Gastroesophageal sphincter (tissue), 4 donors: Measurements from ENCODE around the gene MAP3K21. TPM values are rescaled to one million over a fixed set of nuclear protein-coding genes. Genes with fewer than 3 reads are reported as not detected.

Experiments used
- ATAC-seq: fragments of 150-250 bp; one replicate; pipeline ENCODE4 v1.9.1; 2016; ENCODE audit warnings: mild to moderate bottlenecking, moderate library complexity
- H3K27ac ChIP-seq, 4 donors: fragments of 200-600 bp; sonication (generic) in 3 of 4; 1 replicate in 3 of 4; 2 replicates in 1 of 4; pipeline ENCODE4 v1.5.1; 2016 to 2019
- H3K27me3 ChIP-seq: fragments of 200-600 bp; sonication (generic); one replicate; pipeline ENCODE4 v1.5.1; 2019
- H3K36me3 ChIP-seq, 2 donors: fragments of 200-600 bp; sonication (generic); one replicate each; pipeline ENCODE4 v1.5.1; 2019; ENCODE audit warnings: control low read depth in 1 of 2
- H3K4me1 ChIP-seq, 3 donors: fragments of 200-600 bp; sonication (generic); 1 replicate in 2 of 3; 2 replicates in 1 of 3; pipeline ENCODE4 v1.5.1; 2016 to 2019; ENCODE audit warnings: control low read depth in 2 of 3
- H3K4me3 ChIP-seq, 2 donors: fragments of 200-600 bp; sonication (generic); one replicate each; pipeline ENCODE4 v1.5.1; 2019; ENCODE audit warnings: mild to moderate bottlenecking in 1 of 2, moderate library complexity in 1 of 2
- H3K9me3 ChIP-seq, 3 donors: fragments of 200-600 bp; sonication (generic); one replicate each; pipeline ENCODE4 v1.5.1; 2017 to 2019; ENCODE audit warnings: control low read depth in 2 of 3
- EP300 ChIP-seq: sonication (generic); formaldehyde crosslinking; IDR thresholded peaks from one replicate; pipeline ENCODE4 v1.6.1; 2017; ENCODE audit warnings: antibody characterized with exemption, mild to moderate bottlenecking
- POLR2A ChIP-seq, 2 donors: fragments of 450-650 bp; IDR thresholded peaks; one replicate each; pipeline ENCODE4 v1.6.1; 2017; ENCODE audit warnings: antibody characterized with exemption in 2 of 2, mild to moderate bottlenecking in 2 of 2, moderate library complexity in 1 of 2
- POLR2AphosphoS5 ChIP-seq: sonication (generic); formaldehyde crosslinking; IDR thresholded peaks from one replicate; pipeline ENCODE4 v1.6.1; 2017; ENCODE audit warnings: antibody characterized with exemption
- WGBS, 2 donors: methylation state at CpG; one replicate each; pipeline ENCODE4 v1.1.5; 2018; ENCODE audit warnings: low coverage in 1 of 2; 5-methylcytosine and 5-hydroxymethylcytosine counted together
- total RNA-seq, 4 donors: library from RNA; depleted of rRNA; stranded (reverse); fragments of >200 nt; gene quantifications; one replicate each; pipeline ENCODE4 v1.1.0, GENCODE V29; 2016
- TF ChIP-seq, protein P1 (sequence below), 4 experiments: fragments of 200-600 bp in 2 of 4; fragments of 450-650 bp in 2 of 4; sonication (generic) in 1 of 4; IDR thresholded peaks; one replicate each; pipeline ENCODE4 v1.5.1; 2017 to 2019; ENCODE audit warnings: antibody characterized with exemption in 4 of 4, mild to moderate bottlenecking in 2 of 4, moderate library complexity in 2 of 4

Gene MAP3K21
- total RNA-seq, 4 donors from 2014 or later = 0.27 to 1.2 (median 0.61) TPM

GRCh38 chr1:233289676-233290075, 37.8 kb upstream of the MAP3K21 start:
- H3K4me3 ChIP-seq = no peak overlapping the region
- H3K27ac ChIP-seq = no peak overlapping the region
- no peak for ATAC-seq
- 76 to 100% methylated on average over 1 to 4 of the region's 4 CpGs for WGBS, 2 donors
- H3K9me3 ChIP-seq = no peaks in the 10 kb centered on the region
- peaks cover 0 to 4% (median 0%) of the 10 kb centered on the region in 3 donors for H3K4me1 ChIP-seq
- TF ChIP-seq EP300 = no peak
- TF ChIP-seq POLR2A (IDR thresholded peaks at IDR 0.05) = no peak
- TF ChIP-seq POLR2AphosphoS5 = no peak
- TF ChIP-seq, protein P1, sequence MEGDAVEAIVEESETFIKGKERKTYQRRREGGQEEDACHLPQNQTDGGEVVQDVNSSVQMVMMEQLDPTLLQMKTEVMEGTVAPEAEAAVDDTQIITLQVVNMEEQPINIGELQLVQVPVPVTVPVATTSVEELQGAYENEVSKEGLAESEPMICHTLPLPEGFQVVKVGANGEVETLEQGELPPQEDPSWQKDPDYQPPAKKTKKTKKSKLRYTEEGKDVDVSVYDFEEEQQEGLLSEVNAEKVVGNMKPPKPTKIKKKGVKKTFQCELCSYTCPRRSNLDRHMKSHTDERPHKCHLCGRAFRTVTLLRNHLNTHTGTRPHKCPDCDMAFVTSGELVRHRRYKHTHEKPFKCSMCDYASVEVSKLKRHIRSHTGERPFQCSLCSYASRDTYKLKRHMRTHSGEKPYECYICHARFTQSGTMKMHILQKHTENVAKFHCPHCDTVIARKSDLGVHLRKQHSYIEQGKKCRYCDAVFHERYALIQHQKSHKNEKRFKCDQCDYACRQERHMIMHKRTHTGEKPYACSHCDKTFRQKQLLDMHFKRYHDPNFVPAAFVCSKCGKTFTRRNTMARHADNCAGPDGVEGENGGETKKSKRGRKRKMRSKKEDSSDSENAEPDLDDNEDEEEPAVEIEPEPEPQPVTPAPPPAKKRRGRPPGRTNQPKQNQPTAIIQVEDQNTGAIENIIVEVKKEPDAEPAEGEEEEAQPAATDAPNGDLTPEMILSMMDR (IDR thresholded peaks at IDR 0.05) = no peak
- no peaks in the 10 kb centered on the region for H3K27me3 ChIP-seq
- H3K36me3 ChIP-seq = no peaks in the 10 kb centered on the region

GRCh38 chr1:233290396-233291034, 37.0 kb upstream of the MAP3K21 start:
- no peak for ATAC-seq
- no peaks in the 10 kb centered on the region for H3K36me3 ChIP-seq
- no peak overlapping the region for H3K27ac ChIP-seq
- peaks cover 0 to 13% (median 0%) of the 10 kb centered on the region in 3 donors for H3K4me1 ChIP-seq
- H3K27me3 ChIP-seq = no peaks in the 10 kb centered on the region
- WGBS, 2 donors = 62 to 70% methylated on average over 4 to 5 of the region's 5 CpGs
- TF ChIP-seq EP300 (no peak), POLR2A (IDR thresholded peaks at IDR 0.05) (no peak)
- H3K4me3 ChIP-seq = no peak overlapping the region
- H3K9me3 ChIP-seq = no peaks in the 10 kb centered on the region

GRCh38 chr1:233293556-233294446, 33.7 kb upstream of the MAP3K21 start:
- Histone ChIP-seq H3K36me3 (no peaks in the 10 kb centered on the region), H3K4me3 (no peak overlapping the region), H3K4me1 (peaks cover 0 to 19% (median 0%) of the 10 kb centered on the region in 3 donors), H3K9me3 (no peaks in the 10 kb centered on the region), H3K27ac (no peak overlapping the region), H3K27me3 (no peaks in the 10 kb centered on the region)
- no peak for TF ChIP-seq POLR2A (IDR thresholded peaks at IDR 0.05)
- TF ChIP-seq POLR2AphosphoS5 = no peak
- TF ChIP-seq EP300 = no peak
- TF ChIP-seq, protein P1 (IDR thresholded peaks at IDR 0.05) = no peak
- 89 to 100% methylated on average over 3 of the region's 3 CpGs for WGBS, 2 donors
- no peak for ATAC-seq

DNA sequence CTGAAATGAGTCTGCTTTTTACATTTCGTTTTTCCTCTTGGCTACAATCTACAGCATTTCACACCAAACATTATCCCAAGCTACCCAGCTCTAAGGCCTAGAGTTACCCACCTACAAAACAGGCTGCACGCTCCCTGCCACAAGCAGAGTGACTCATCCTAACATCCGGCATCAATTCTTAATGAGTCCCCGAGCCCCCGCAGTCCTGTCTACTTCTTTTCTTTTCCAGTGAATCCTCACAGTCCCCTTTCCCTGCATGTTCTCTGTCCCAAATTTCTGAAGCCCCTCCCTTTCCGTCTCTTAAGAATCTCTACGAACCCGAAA, 32.6 kb upstream of the MAP3K21 start:
- TF ChIP-seq POLR2AphosphoS5 = no peak
- TF ChIP-seq, protein P1 (IDR thresholded peaks at IDR 0.05) = no peak
- TF ChIP-seq POLR2A (IDR thresholded peaks at IDR 0.05) = no peak
- TF ChIP-seq EP300 = no peak
- Histone ChIP-seq H3K36me3 (no peaks in the 10 kb centered on the region), H3K4me1 (peaks cover 0 to 19% (median 0%) of the 10 kb centered on the region in 3 donors), H3K27ac (peak overlapping the region in 3 of 4 donors; percentile 65 to 79 (median 66)), H3K27me3 (no peaks in the 10 kb centered on the region), H3K9me3 (no peaks in the 10 kb centered on the region), H3K4me3 (peak overlapping the region; percentile 53 to 73)
- 8 to 20% methylated on average over 6 to 7 of the region's 8 CpGs for WGBS, 2 donors
- ATAC-seq = peak; percentile 41

DNA sequence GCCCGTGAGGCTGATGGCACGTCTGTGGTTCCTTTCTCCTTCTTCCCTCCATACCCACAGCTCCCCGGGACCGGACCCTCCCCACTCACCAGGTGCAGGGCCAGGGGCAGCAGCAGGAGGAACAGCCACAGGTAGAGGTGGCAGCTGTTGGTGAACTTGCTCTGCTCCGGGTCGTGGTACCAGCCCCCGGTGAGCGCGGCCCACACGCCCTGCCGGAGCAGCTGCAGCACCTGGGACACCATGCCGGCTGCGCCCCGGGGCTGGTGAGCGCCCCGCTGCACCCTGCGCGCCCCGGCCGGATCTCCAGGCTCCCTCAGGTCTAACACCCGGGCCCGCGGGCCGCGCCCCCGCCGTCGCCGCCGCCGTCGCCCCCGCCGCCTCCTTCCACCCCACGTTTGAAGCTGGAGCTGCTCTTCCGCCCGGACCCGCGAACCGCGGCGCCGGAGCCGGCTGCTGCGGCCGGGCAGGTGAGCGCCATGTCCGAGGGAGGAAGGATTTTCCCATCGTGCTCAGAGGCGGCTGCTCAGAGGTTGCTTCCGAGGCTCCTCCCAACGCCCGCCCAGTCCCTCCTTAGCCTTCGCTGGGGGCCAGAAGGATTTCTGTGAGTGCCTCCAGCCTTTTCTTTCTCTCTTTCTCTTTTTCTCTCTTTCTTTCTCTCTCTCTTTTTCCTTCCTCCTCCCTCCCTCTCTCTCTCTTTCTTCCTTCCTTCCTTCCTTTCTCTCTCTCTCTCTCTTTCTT, 32.1 kb upstream of the MAP3K21 start, which contains the start of gene PCNX2:
Gene PCNX2, minus strand, starts transcription at position 489 of the 738 bp plus-strand sequence. Its CDS starts 247 bp downstream, at position 242.
- no peaks in the 10 kb centered on the region for H3K9me3 ChIP-seq
- H3K27me3 ChIP-seq = no peaks in the 10 kb centered on the region
- H3K4me1 ChIP-seq = peaks cover 0 to 19% (median 0%) of the 10 kb centered on the region in 3 donors
- peak; percentile 67 for ATAC-seq
- 0% methylated on average over 4 of the region's 54 CpGs; no CpG with 5 or more reads in 1 of the 2 donors for WGBS, 2 donors
- H3K36me3 ChIP-seq = no peaks in the 10 kb centered on the region
- TF ChIP-seq POLR2A (IDR thresholded peaks at IDR 0.05) (no peak), POLR2AphosphoS5 (no peak), EP300 (no peak)
- TF ChIP-seq, protein P1 (IDR thresholded peaks at IDR 0.05) = no peak
- H3K4me3 ChIP-seq = peak within 1 kb of the TSS; percentile 53 to 73
- H3K27ac ChIP-seq = peak within 1 kb of the TSS in 3 of 4 donors; percentile 65 to 79 (median 66)
